Measurements from ENCODE around the gene CRYBG1. TPM values are rescaled to one million over a fixed set of nuclear protein-coding genes. Genes with fewer than 3 reads are reported as not detected.

CRYBG1 gene
- total and polyA plus RNA-seq, 2 of the 4 experiments (the other 2 are of a cell fraction): 0.38 to 1.1 TPM

DNA sequence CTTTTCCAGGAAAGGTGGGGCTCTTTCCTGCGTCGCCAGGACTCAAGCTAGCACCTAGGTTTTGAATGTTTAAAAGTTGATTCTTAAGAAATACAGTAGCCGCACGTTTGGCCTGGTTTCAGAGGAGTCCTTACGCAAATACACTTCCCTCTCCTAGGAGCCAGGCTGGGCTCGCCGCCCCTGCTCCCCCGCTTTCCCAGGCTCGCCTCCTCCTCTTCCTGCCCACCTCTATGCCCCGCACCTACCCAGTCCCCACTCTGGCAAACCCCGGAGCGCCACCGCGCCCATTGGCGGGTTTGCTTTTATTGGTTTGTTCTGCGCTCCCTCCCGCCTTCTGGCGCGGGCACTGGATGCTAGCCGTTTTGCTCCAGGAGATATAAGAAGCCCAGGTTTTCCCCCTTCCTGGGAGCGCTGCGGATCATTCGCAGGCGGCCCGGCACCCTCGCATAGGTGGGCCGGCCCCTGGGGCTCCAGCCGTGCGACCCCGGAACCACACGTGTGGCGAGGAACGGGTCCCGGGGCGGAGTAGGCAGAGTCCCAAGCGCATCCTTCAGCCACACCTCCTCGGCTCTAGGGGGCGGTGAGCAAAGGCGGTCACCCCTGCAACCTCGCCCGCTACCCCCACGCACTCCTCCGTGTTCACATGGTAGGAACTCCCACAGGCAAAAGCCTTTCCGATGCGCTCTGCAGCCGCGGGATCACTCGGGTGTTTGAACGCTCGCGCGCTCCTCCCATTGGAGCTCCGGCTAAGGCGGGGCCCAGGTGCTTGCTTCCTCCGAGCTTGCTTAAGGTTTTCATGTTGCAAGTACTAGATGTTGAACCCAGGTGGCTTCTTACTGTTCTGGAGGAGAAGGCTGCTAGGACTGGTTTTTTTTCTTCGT is 149.8 kb downstream of the CRYBG1 start (continued):
- TF ChIP-seq USF2 (IDR thresholded peaks at IDR 0.05; ENCODE audit: low read depth, low read length): no peak
- TF ChIP-seq CHD1 (IDR thresholded peaks at IDR 0.05; ENCODE audit: low read depth, low read length): no peak
- TF ChIP-seq POLR2A (IDR thresholded peaks at IDR 0.05; ENCODE audit: low read depth, low read length): no peak
- TF ChIP-seq RCOR1 (IDR thresholded peaks at IDR 0.05; ENCODE audit: insufficient replicate concordance, low read length): no peak
- no peak for TF ChIP-seq RFX5 (IDR thresholded peaks at IDR 0.05; ENCODE audit: low read depth, low read length)
- no peak for TF ChIP-seq RAD21 (IDR thresholded peaks at IDR 0.05; ENCODE audit: low read length)

All from IMR-90 (cell line).